ENCODE results near the gene EYS. TPM values are rescaled to one million over a fixed set of nuclear protein-coding genes. Genes with fewer than 3 reads are reported as not detected.

The EYS gene
- total RNA-seq, 1 donor from 2014 or later = not detected

DNA sequence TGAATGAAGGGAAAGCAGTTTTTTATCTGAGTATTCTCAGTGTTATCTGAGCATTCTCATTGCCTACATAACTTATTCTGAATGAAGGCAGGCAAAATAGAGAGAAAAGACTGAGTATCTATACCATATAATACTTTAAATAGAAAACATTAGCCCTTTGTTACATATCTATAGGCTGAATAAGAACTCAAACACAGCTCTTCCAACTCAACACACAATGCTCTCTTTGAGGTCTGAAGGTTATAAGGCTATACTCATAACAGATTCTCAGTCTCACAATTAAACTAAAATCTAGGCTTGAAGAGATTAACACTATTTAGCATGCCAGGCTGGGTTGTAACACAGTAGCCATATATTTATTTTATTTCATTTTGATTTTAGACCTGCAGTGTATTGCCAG lies 56.9 kb downstream of the EYS start:
- H3K27ac Mint-ChIP-seq (ENCODE audit: unreplicated experiment) = no peak overlapping the region
- TF ChIP-seq, protein P1, sequence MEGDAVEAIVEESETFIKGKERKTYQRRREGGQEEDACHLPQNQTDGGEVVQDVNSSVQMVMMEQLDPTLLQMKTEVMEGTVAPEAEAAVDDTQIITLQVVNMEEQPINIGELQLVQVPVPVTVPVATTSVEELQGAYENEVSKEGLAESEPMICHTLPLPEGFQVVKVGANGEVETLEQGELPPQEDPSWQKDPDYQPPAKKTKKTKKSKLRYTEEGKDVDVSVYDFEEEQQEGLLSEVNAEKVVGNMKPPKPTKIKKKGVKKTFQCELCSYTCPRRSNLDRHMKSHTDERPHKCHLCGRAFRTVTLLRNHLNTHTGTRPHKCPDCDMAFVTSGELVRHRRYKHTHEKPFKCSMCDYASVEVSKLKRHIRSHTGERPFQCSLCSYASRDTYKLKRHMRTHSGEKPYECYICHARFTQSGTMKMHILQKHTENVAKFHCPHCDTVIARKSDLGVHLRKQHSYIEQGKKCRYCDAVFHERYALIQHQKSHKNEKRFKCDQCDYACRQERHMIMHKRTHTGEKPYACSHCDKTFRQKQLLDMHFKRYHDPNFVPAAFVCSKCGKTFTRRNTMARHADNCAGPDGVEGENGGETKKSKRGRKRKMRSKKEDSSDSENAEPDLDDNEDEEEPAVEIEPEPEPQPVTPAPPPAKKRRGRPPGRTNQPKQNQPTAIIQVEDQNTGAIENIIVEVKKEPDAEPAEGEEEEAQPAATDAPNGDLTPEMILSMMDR (IDR thresholded peaks at IDR 0.05) = no peak
- no peaks in the 10 kb centered on the region for H3K27me3 Mint-ChIP-seq (ENCODE audit: unreplicated experiment)
- no peaks in the 10 kb centered on the region for H3K36me3 Mint-ChIP-seq (ENCODE audit: unreplicated experiment)
- H3K9me3 Mint-ChIP-seq (ENCODE audit: unreplicated experiment) = peaks cover 26% of the 10 kb centered on the region
- no peaks in the 10 kb centered on the region for H3K4me1 Mint-ChIP-seq (ENCODE audit: unreplicated experiment)
- no peak overlapping the region for H3K4me3 Mint-ChIP-seq (ENCODE audit: unreplicated experiment)
- no peak for DNase-seq (ENCODE audit: extremely low spot score, unreplicated experiment)

DNA sequence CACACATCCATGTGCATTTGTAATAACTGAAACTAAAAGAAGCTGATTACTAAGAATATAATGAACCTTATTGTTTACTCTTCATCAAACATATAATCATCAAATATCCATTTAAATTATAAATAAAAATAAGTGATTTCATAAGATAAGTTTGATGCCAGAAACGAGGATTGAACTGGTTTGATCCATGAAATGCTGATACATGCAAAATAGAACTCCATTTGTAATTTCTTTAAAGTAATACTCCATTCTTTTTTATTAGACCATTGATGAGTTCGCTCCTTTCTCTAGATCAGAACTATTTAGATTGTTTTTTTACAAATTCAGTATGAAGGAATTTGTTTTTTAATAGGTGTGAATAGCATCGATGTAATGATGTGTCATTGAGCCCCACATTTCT lies 57.6 kb downstream of the EYS start:
- peaks cover 26% of the 10 kb centered on the region for H3K9me3 Mint-ChIP-seq (ENCODE audit: unreplicated experiment)
- no peaks in the 10 kb centered on the region for H3K27me3 Mint-ChIP-seq (ENCODE audit: unreplicated experiment)
- no peaks in the 10 kb centered on the region for H3K4me1 Mint-ChIP-seq (ENCODE audit: unreplicated experiment)
- no peak overlapping the region for H3K27ac Mint-ChIP-seq (ENCODE audit: unreplicated experiment)
- H3K4me3 Mint-ChIP-seq (ENCODE audit: unreplicated experiment) = no peak overlapping the region
- H3K36me3 Mint-ChIP-seq (ENCODE audit: unreplicated experiment) = no peaks in the 10 kb centered on the region
- DNase-seq (ENCODE audit: extremely low spot score, unreplicated experiment) = no peak
- TF ChIP-seq, protein P1 (IDR thresholded peaks at IDR 0.05) = no peak

DNA sequence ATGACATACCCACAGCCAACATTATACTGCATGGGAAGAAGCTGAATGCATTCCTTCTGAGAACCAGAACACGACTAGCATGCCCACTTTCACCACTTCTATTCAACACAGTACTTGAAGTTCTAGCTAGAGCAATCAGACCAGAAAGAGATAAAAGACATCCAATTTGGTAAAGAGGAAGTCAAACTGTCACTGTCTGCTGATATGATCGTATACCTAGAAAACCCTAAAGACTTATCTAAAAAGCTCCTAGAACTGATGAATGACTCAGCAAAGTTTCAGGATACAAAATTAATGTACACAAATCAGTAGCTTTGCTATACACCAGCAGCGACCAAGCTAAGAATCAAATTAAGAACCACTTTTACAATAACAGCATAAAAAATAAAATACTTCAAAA lies 60.5 kb downstream of the EYS start:
- H3K27me3 Mint-ChIP-seq (ENCODE audit: unreplicated experiment) = no peaks in the 10 kb centered on the region
- no peaks in the 10 kb centered on the region for H3K4me1 Mint-ChIP-seq (ENCODE audit: unreplicated experiment)
- TF ChIP-seq, protein P1 (IDR thresholded peaks at IDR 0.05) = no peak
- no peak overlapping the region for H3K4me3 Mint-ChIP-seq (ENCODE audit: unreplicated experiment)
- H3K9me3 Mint-ChIP-seq (ENCODE audit: unreplicated experiment) = peaks cover 26% of the 10 kb centered on the region
- DNase-seq (ENCODE audit: extremely low spot score, unreplicated experiment) = no peak
- no peak overlapping the region for H3K27ac Mint-ChIP-seq (ENCODE audit: unreplicated experiment)
- H3K36me3 Mint-ChIP-seq (ENCODE audit: unreplicated experiment) = no peaks in the 10 kb centered on the region

DNA sequence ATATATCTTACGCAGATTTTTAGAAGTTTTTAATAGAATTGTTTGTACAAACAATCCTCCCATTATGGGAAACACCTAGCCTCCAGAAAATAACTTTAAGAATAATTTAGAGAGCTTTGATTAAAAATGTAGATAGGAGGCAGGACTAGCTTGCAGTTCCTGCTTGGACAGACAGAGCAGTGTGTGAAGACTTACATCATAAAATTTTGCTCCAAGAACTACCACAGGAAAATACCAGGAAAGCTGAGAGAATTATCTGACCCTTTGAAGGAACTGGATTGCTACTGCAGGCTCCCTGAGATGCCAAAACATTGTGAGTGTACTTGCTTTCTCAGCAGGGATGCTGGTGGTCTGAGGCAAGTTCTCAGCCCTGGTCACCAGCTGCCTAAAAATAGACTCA lies 64.2 kb downstream of the EYS start:
- H3K27ac Mint-ChIP-seq (ENCODE audit: unreplicated experiment) = no peak overlapping the region
- H3K9me3 Mint-ChIP-seq (ENCODE audit: unreplicated experiment) = peaks cover 26% of the 10 kb centered on the region

DNA sequence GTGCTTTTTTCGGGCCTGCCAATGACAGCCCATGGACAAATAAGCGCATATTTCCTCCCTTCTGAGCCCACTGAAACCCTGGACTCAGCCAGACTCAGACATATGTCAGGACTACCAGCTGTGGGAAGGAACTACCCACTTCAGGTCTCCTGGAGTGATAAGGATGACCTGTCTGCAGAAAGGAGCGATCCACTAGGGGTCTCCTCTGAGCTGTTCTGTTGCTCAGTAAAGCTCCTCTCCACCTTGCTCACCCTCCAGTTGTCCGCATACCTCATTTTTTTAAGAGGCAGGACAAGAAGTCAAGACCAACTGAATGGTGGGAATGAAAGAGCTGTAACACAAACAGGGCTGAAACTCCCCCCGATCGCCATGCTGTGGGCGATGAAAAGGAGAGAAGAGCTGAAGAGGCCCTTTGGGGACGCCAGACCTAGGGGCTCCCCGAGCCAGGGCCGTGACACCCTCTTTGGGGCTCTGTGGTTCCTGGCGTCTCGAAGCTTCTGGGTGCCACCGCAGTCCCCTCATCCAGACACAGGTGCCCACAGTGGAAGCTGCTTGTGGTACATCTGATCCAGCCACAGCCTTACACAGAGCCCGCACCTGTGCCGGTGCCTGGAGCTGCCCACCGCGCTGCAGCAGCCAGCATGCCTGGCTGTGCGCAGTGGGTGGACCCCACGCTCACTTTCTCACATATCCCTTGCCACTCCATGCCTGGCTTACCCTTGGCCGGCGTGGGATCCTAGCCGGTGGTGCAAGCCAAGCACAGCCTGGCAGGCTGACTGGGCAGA lies 68.8 kb downstream of the EYS start:
- Mint-ChIP-seq H3K4me3 (ENCODE audit: unreplicated experiment) (no peak overlapping the region), H3K9me3 (ENCODE audit: unreplicated experiment) (no peaks in the 10 kb centered on the region), H3K4me1 (ENCODE audit: unreplicated experiment) (no peaks in the 10 kb centered on the region), H3K27ac (ENCODE audit: unreplicated experiment) (no peak overlapping the region), H3K36me3 (ENCODE audit: unreplicated experiment) (no peaks in the 10 kb centered on the region), H3K27me3 (ENCODE audit: unreplicated experiment) (no peaks in the 10 kb centered on the region)
- DNase-seq (ENCODE audit: extremely low spot score, unreplicated experiment) = no peak
- TF ChIP-seq, protein P1 (IDR thresholded peaks at IDR 0.05) = no peak

More for the DNA sequence above, 64.2 kb downstream of the EYS start:
- no peak overlapping the region for H3K4me3 Mint-ChIP-seq (ENCODE audit: unreplicated experiment)
- no peaks in the 10 kb centered on the region for H3K4me1 Mint-ChIP-seq (ENCODE audit: unreplicated experiment)
- no peak for DNase-seq (ENCODE audit: extremely low spot score, unreplicated experiment)
- H3K27me3 Mint-ChIP-seq (ENCODE audit: unreplicated experiment) = no peaks in the 10 kb centered on the region
- no peaks in the 10 kb centered on the region for H3K36me3 Mint-ChIP-seq (ENCODE audit: unreplicated experiment)
- TF ChIP-seq, protein P1 (IDR thresholded peaks at IDR 0.05) = no peak
